Fibroblast of skin of left biceps (primary cell): Measurements from ENCODE around the gene OSBPL5.
"Not testable (repeated sequence)": the region's sequence is repeated elsewhere in the genome, so short reads cannot be mapped to it uniquely, and the experiment has no call there.

ENCODE experiments used
- DNase-seq, 2 experiments: peaks; one replicate each; pipeline ENCODE4 v3.0.0-alpha.2; 2013; ENCODE audit warnings: low read depth in 2 of 2

Gene OSBPL5

GRCh38 chr11:3182462-3182852 is 17.3 kb upstream of the OSBPL5 start:
- no peak for DNase-seq

DNA sequence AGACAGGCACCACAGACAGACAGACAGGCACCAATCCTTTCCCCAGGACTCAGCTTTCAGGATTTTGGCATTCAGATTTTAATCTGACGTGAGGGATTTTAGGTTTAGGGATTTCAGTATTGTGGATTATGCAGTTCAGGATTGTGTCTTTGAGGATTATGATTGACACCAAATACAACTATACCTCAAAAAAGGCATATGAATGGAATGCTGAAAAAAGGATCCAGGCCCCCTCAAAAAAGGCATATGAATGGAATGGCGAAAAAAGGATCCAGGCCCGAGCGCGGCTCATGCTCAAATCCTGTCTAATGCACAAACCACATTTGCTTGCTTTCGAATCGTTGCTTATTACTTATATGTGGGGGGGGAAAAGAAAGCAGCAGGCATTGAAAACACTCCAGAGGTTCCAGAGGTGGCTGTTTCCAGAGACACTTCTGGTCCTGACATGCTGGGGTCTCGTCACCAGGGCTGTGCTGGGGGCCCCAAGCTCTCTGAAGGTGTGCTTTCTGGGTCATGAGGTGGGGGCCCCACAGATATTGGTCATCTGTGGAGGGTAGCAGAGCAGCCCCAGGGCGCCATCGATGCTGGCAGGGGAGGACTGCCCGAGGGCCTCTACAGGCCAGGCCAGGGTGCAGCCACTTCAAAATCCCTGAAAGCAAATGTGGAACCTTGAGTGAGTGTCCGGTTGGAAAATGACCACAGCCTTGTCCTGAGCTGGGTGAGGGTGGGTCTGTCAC is 16.8 kb upstream of the OSBPL5 start:
- no peak for DNase-seq

DNA sequence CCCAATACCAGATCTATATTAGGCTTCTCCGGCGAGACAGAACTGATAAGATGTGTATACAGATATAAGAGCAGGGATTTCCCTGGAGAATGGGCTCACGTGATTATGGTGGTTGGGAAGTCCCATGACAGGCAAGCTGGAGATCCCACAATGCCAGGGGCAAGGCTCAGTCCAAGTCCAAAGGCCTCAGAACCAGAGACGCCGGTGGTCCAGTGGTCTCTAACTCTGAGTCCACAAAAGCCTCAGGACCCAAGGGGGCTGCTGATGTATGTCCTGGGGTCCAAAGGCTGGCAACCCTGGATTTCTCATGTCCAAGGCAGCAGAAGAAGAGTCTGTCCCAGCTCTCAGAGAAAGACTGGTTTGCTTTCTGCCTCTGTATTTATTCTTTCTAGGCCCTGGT is 15.8 kb upstream of the OSBPL5 start:
- DNase-seq = no peak

GRCh38 chr11:3178349-3178748 is 13.2 kb upstream of the OSBPL5 start:
- peak in 1 of 2 experiments; percentile 40 for DNase-seq

DNA sequence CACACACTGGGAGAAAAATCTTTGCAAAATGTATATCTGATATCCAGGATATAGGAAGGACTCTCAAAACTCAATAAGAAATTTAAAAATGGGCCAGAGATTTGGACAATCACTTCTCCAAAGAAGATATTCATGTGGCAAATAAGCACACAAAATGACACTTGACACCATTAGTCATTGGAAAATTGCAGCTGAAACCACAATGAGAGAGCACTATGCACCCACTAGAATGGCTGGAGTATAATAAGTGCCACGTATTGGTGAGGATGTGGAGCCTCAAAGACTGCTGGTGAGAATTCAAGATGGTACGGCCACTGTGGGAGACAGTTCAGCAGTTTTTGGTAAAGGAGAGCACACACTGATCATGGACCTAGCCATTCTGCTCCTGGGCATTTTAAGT is 12.8 kb upstream of the OSBPL5 start:
- no peak for DNase-seq

DNA sequence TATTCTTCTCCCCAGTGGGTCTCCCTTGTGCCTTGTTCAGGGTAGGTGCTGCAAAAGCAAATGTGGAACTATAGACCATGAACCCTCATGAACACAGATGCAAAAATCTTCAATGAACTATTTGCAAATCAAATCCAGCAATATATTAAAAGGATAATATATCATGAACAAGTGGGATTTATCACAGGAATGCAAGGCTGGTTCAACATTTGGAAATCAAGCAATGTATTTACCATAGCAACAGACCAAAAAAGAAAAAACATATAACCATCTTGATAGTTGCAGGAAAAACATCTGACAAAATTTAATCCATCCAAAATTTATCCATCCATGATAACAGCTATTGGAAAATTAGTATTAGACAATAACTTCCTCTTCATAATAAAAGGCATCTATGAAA is 11.4 kb upstream of the OSBPL5 start:
- DNase-seq = no peak

- DNase-seq = no peak
Measured at GRCh38 chr11:3175194-3175593, 10.1 kb upstream of the OSBPL5 start.

GRCh38 chr11:3174387-3174786 is 9.3 kb upstream of the OSBPL5 start:
- DNase-seq = no peak

DNA sequence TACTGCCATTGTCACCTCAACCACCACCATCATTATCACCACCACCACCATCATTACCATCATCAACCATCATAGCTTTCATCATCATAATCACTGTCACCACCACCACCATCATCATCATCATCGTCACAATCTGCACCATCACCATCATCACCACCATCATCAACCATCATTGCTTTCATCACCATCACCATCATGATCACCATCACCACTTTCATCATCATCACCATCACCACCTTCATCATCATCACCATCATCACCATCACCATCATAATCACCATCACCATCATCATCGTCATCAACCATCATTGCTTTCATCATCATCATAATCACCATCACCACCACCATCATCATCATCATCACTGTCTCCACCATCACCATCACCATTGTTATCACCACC is 8.7 kb upstream of the OSBPL5 start:
- DNase-seq = no peak

GRCh38 chr11:3171931-3172560 is 6.9 kb upstream of the OSBPL5 start:
- DNase-seq = no peak

DNA sequence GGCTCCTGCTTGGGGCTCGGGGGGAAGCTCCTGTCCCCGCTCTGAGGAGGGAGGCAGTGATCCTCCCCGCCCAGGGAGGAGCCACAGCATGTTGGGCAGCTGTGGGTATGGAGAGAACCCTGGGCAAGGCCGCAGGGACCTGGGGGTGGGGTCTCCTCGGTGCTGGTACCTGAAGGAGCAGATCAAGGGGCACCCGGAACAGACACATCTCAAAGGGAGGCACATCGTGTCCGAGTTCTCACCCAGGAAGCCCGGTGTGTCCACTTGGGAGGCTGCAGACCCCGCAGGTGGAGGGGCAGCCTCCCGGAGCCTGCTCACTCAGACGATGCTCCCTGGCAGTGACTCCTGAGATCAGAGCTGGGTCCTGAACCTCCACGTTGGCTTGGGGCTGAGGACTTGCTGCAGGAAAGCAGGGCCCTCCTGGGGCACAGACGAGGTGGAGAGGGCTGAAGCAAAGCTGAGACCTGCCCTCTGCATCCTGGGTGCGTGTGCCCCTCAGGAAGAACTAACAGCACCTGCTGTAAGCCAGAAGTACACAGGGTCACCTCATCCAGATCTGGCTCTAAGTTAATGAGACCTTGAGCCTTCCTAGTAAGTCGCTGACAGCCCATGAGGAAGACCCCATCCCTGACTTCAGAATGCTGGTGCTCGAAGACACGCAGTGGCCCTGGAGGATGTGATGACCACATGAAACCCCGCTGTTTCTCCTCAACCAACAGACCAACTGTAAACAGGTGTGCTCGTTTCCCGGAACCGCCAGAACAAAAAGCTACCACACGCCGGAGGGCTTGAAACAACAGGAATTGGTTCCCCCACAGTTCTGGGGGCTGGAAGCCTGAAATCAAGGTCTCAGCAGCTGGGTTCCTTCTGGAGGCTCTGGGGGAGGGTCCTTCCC is 5.9 kb upstream of the OSBPL5 start:
- no peak for DNase-seq

GRCh38 chr11:3170044-3170755 is 5.1 kb upstream of the OSBPL5 start:
- DNase-seq = no peak

GRCh38 chr11:3169255-3170043 is 4.3 kb upstream of the OSBPL5 start:
- DNase-seq = peak in 1 of 2 experiments; percentile 18

GRCh38 chr11:3168742-3169254 is 3.7 kb upstream of the OSBPL5 start:
- not testable (repeated sequence) for DNase-seq

- no peak for DNase-seq
Measured at GRCh38 chr11:3167143-3168119, 2.3 kb upstream of the OSBPL5 start.

DNA sequence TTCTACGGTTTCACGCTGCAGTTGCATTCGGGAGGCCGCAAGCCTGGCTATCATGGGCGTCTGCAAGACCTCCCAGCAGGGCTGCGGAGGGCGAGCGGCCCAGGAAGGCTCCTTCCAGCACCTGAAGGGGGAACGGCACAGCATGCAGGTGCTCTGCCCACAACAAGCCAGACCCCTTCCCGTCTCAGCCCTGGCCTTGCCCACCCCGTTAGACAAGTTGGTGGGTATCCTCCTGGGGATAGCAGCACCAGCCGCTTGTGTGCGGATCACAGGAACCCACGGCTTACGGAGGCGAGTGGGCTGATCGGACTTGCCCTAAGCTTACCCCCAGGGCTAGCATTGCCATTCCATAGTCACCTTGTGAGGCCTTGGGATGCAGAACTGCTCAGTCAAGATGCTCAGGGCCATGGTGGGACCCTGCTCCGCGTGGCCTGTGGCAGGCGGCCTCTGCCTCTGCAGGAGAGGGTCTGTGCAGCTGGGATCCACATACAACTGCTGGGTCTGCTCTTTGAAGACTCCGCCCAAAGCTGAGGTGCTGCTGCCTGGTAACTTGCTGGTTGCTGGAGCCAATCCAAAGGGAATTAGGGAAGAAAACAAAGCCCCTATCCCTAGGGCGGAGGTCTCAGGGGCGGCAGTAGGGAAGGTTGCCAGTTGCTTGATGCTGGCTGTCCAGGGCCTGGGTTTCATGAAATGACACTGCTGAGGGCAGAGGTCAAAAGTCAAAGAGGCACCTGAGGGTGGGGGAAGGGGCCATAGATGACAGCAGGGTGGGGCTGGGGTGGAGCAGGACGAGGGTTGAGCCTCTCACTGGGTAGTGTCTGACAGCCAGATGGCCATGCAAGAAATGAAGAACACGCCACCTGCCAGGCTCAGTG is 1.4 kb upstream of the OSBPL5 start:
- no peak for DNase-seq

- DNase-seq = no peak
Measured at GRCh38 chr11:3165916-3166267, 782 bp upstream of the OSBPL5 start.

- no peak for DNase-seq
Measured at GRCh38 chr11:3164552-3165151, 458 bp downstream of the OSBPL5 start.
